ENCODE results near the gene AVP. TPM values are rescaled to one million over a fixed set of nuclear protein-coding genes. Genes with fewer than 3 reads are reported as not detected.
A peak's percentile ranks its signal among the peaks of the same experiment; 100 is the strongest.

Gene AVP
- total RNA-seq, 2 donors from 2014 or later: not detected

DNA sequence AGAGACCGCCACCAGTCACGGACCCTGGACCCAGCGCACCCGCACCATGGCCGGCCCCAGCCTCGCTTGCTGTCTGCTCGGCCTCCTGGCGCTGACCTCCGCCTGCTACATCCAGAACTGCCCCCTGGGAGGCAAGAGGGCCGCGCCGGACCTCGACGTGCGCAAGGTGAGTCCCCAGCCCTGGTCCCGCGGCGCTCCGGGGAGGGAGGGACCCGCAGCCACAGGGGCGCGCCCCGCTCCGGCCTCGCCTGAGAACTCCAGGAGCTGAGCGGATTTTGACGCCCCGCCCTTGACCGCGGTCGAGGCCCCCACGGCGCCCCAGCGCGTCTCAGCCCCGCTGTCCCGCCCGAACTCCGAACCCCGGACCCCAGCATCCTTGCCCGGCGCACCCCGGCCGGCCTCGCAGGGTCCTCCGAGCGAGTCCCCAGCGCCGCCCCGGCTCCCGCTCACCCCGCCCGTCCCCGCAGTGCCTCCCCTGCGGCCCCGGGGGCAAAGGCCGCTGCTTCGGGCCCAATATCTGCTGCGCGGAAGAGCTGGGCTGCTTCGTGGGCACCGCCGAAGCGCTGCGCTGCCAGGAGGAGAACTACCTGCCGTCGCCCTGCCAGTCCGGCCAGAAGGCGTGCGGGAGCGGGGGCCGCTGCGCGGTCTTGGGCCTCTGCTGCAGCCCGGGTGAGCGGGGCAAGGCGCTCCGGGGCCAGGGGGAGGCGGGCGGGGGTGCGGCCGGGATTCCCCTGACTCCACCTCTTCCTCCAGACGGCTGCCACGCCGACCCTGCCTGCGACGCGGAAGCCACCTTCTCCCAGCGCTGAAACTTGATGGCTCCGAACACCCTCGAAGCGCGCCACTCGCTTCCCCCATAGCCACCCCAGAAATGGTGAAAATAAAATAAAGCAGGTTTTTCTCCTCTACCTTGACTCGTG is 12.7 kb downstream of the AVP start, which contains the start of gene OXT:
Gene OXT, plus strand, starts transcription at position 11 of the 920 bp plus-strand sequence. Its CDS starts 36 bp downstream, at position 47.
- intact Hi-C loops (cut with DNase I): no loop called here
- Histone ChIP-seq H3K27ac (no peak within 1 kb of the TSS), H3K36me3 (replicated peaks in 1 of 2; ENCODE audit: insufficient read depth in 1 of 2, low read depth in 2 of 2) (no peaks in the 10 kb centered on the region), H3K4me1 (peaks cover 12% of the 10 kb centered on the region), H3K27me3 (peaks cover 0 to 15% of the 10 kb centered on the region in 2 donors), H3K4me3 (peak within 1 kb of the TSS in 1 of 2 donors; percentile 11), H3K9me3 (no peaks in the 10 kb centered on the region)
- DNase-seq: peak in 2 of 4 donors; percentile 35 to 38
- no peak for TF ChIP-seq CTCF (IDR thresholded peaks at IDR 0.05)
- TF ChIP-seq POLR2A (IDR thresholded peaks at IDR 0.05): no peak
- 12 to 36% methylated on average over 27 to 51 of the region's 95 CpGs for WGBS, 2 donors
- peak; percentile 21 for ATAC-seq

DNA sequence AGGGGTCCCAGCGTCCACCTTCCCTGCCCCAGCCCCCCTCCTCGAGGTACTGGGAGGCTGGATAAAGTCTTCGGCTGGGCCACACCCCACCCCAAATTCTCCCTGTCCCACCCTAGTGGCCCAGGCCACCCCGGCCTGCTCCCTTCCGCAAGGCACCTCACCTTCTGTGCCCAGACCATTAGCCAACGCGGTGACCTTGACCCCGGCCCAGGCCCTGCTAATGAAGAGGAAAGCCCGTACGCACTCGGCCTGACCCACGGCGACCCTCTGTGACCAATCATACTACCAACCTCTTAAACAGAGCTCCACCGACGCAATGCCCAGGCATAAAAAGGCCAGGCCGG is 13.3 kb downstream of the AVP start:
- H3K4me1 ChIP-seq: peaks cover 12% of the 10 kb centered on the region
- H3K27ac ChIP-seq: no peak overlapping the region
- H3K4me3 ChIP-seq: no peak overlapping the region
- H3K9me3 ChIP-seq: no peaks in the 10 kb centered on the region
- WGBS, 2 donors: 60 to 75% methylated on average over 15 of the region's 16 CpGs
- intact Hi-C loops (cut with DNase I): no loop called here
- no peak for TF ChIP-seq POLR2A (IDR thresholded peaks at IDR 0.05)
- no peak for TF ChIP-seq CTCF (IDR thresholded peaks at IDR 0.05)
- no peaks in the 10 kb centered on the region for H3K36me3 ChIP-seq (replicated peaks in 1 of 2; ENCODE audit: insufficient read depth in 1 of 2, low read depth in 2 of 2)
- H3K27me3 ChIP-seq: peaks cover 0 to 15% of the 10 kb centered on the region in 2 donors
- DNase-seq: no peak
- ATAC-seq: no peak

- DNase-seq: no peak
- no peak for TF ChIP-seq CTCF (IDR thresholded peaks at IDR 0.05)
- no peak for TF ChIP-seq POLR2A (IDR thresholded peaks at IDR 0.05)
- Histone ChIP-seq H3K36me3 (replicated peaks in 1 of 2; ENCODE audit: insufficient read depth in 1 of 2, low read depth in 2 of 2) (no peaks in the 10 kb centered on the region), H3K4me3 (no peak overlapping the region), H3K9me3 (no peaks in the 10 kb centered on the region), H3K4me1 (peaks cover 12% of the 10 kb centered on the region), H3K27ac (no peak overlapping the region), H3K27me3 (peaks cover 0 to 15% of the 10 kb centered on the region in 2 donors)
- WGBS, 2 donors: 77 to 81% methylated on average over 4 of the region's 4 CpGs
- intact Hi-C loops (cut with DNase I): no loop called here
- ATAC-seq: no peak
These were observed 13.8 kb downstream of the AVP start for GRCh38 chr20:3070725-3071124.

DNA sequence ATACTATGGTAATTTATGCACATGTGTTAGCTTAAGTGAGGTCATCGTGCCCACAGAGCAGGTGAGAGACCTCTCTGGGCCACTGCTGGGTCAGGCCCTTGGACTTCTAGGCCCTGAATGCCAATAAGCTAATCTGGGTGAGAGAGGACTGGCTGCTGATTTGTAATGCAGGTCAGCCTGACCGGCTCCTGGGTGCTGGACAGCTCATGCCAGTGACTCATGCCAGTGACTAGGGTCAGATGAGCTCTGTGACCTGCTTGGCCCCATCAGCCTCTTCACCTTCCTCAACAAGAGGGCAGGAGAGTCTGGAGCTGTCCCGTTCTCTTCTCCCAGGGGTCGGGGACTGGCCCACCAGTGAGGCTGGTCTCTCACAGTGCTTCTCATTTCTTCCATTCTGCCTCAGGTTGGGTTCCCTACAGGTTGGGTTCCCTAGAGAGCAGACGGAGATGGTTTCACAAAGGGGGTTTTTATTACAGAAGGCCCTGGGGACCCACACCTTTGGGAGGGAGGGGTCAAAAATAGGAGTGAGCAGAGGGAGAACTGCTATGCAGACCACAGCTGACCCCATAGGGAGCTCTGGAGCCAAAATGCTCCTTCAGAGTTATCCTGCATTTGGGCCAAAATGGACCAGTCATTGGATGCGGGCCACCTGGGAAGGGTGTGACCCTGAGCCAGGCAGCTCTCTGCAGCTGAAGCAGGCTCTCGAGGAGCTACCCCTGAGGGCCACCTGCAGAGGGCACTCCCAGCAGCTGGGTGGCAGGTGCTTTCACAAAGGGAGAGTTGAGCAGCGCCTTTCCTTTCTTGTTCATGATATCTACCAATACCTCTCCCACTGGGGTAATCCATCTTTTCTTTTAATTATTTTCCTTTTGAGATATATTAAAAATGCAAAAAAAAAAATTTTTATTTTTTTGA is 15.3 kb downstream of the AVP start:
- Histone ChIP-seq H3K27me3 (peaks cover 0 to 15% of the 10 kb centered on the region in 2 donors), H3K4me1 (peaks cover 12% of the 10 kb centered on the region), H3K36me3 (replicated peaks in 1 of 2; ENCODE audit: insufficient read depth in 1 of 2, low read depth in 2 of 2) (no peaks in the 10 kb centered on the region), H3K27ac (no peak overlapping the region), H3K4me3 (no peak overlapping the region), H3K9me3 (no peaks in the 10 kb centered on the region)
- TF ChIP-seq CTCF (IDR thresholded peaks at IDR 0.05) (peak in 1 of 7 experiments; percentile 9), POLR2A (IDR thresholded peaks at IDR 0.05) (no peak)
- ATAC-seq: no peak
- intact Hi-C loops (cut with DNase I): no loop called here
- DNase-seq: no peak
- 77 to 79% methylated on average over 7 to 8 of the region's 8 CpGs for WGBS, 2 donors

All from body of pancreas (tissue), 4 donors.